ENCODE measurements around the gene MUCL3.
"Not testable (repeated sequence)": the region's sequence is repeated elsewhere in the genome, so short reads cannot be mapped to it uniquely, and the experiment has no call there.

MUCL3 gene

DNA sequence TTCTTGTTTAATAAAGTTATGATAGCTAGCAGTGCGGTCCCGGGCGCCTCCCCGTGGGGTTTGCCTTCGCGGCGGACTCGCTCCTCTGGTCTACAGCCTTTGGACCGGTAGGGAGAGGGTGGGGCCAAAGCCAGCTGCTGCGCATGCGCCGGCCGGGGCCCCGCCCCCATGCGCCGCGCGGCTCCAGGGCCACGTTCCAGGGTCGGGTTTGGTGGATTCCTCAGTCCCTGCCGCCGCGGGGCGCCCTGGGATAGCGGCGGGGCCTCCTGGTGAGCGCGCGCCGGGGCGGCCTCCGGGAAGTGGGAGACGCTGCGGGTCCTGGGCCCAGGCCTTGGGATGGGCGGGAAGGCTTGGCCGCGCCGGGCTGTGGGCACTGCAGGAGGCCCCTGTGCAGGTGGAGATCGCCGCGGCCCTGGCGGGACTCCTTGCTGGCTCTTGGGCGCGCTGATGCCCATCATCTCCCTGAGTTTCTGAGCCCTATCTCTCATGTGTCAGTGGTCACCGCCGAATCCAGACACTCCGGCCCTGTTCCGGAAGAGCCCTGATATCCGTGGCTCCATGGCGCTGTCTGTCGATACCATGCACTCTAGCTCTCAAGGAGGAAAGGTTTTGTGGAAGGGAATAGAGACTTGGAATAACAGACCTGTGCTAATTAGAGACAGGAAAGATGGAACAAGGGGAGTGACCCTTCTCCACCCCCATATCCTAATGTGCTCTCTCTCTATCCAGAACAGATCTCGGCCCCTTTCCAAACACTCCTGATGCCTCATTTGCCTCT is 26.5 kb upstream of the MUCL3 start, which contains the start of gene VARS2:
Gene VARS2 (plus strand): TSS at position 163 of the 778 bp plus-strand sequence. CDS start 599 bp downstream, at position 762.
- H3K9me3 ChIP-seq (ENCODE audit: control insufficient read depth, low read length), result no peaks in the 10 kb centered on the region
- H3K4me1 ChIP-seq (ENCODE audit: control insufficient read depth, insufficient read depth, low read length), result peaks cover 24% of the 10 kb centered on the region
- peak within 1 kb of the TSS; percentile 92 for H3K9ac ChIP-seq (ENCODE audit: low read length)
- peak within 1 kb of the TSS; percentile 82 for H3K4me3 ChIP-seq (ENCODE audit: low read length)
- H3K27me3 ChIP-seq (replicated peaks; ENCODE audit: control insufficient read depth, insufficient read depth, low read length), result no peaks in the 10 kb centered on the region
- peaks cover 43% of the 10 kb centered on the region for H3K36me3 ChIP-seq (ENCODE audit: control insufficient read depth, insufficient read depth, low read length, severe bottlenecking)
- DNase-seq (ENCODE audit: low read depth), result peak; percentile 97

DNA sequence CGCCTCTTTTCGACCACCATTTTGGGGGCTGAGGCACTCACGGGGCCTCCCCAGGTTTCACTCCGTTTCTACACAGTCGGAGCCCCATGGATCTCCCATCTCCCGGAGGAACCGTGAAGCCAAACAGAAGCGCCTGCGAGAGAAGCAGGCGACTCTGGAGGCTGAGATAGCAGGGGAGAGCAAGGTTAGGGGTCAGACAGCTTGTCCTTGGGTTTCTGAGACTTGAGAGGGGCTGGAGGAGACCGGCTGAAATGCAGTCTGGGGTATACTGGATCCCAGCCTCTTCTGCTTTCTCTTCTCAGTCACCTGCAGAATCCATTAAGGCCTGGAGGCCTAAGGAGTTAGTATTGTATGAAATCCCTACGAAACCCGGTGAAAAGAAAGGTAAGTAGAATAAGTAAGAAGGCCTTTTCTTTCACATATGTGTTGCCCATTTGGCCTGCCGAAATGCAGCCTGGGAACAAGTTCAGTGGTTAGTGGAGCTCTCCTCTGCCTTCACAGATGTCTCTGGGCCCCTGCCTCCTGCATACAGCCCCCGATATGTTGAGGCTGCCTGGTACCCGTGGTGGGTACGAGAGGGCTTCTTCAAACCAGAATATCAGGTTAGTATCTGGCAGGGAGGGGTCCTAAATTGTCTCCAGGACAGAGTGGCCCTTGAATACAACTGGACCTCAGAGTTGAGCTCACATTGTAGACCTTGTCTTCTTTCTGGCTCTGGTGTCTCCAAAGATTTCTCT is 25.8 kb upstream of the MUCL3 start:
- no peak for DNase-seq (ENCODE audit: low read depth)
- Histone ChIP-seq H3K4me3 (ENCODE audit: low read length) (peak overlapping the region; percentile 82), H3K9me3 (ENCODE audit: control insufficient read depth, low read length) (no peaks in the 10 kb centered on the region), H3K9ac (ENCODE audit: low read length) (peak overlapping the region; percentile 92), H3K4me1 (ENCODE audit: control insufficient read depth, insufficient read depth, low read length) (peaks cover 17% of the 10 kb centered on the region), H3K36me3 (ENCODE audit: control insufficient read depth, insufficient read depth, low read length, severe bottlenecking) (peaks cover 46% of the 10 kb centered on the region), H3K27me3 (replicated peaks; ENCODE audit: control insufficient read depth, insufficient read depth, low read length) (no peaks in the 10 kb centered on the region)

- H3K9ac ChIP-seq (ENCODE audit: low read length), result peak overlapping the region; percentile 92
- peaks cover 46% of the 10 kb centered on the region for H3K36me3 ChIP-seq (ENCODE audit: control insufficient read depth, insufficient read depth, low read length, severe bottlenecking)
- no peak overlapping the region for H3K4me3 ChIP-seq (ENCODE audit: low read length)
- peak; percentile 86 for DNase-seq (ENCODE audit: low read depth)
- no peaks in the 10 kb centered on the region for H3K27me3 ChIP-seq (replicated peaks; ENCODE audit: control insufficient read depth, insufficient read depth, low read length)
- peaks cover 15% of the 10 kb centered on the region for H3K4me1 ChIP-seq (ENCODE audit: control insufficient read depth, insufficient read depth, low read length)
- no peaks in the 10 kb centered on the region for H3K9me3 ChIP-seq (ENCODE audit: control insufficient read depth, low read length)
Measured at GRCh38 chr6:30915591-30915946, 25.2 kb upstream of the MUCL3 start.

DNA sequence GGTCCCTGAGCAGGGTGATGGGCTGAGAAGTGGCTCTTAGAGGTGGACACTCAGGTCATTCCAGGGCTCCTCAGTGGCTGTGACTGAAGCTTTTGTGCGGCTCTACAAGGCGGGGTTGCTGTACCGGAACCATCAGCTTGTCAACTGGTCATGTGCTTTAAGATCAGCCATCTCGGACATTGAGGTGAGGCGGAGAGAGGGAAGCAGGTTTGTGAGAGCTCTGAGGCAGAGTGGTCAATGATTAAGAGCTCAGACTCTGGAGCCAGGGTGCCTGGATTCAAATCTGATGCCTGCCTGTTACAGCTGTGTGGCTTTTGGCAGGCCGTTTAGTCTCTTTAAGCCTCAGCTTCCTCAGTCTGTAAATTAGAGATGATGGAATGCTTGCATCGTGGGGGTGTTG is 23.7 kb upstream of the MUCL3 start:
- Histone ChIP-seq H3K36me3 (ENCODE audit: control insufficient read depth, insufficient read depth, low read length, severe bottlenecking) (peaks cover 46% of the 10 kb centered on the region), H3K9me3 (ENCODE audit: control insufficient read depth, low read length) (no peaks in the 10 kb centered on the region), H3K27me3 (replicated peaks; ENCODE audit: control insufficient read depth, insufficient read depth, low read length) (no peaks in the 10 kb centered on the region), H3K9ac (ENCODE audit: low read length) (peak overlapping the region; percentile 8), H3K4me1 (ENCODE audit: control insufficient read depth, insufficient read depth, low read length) (peaks cover 15% of the 10 kb centered on the region), H3K4me3 (ENCODE audit: low read length) (no peak overlapping the region)
- DNase-seq (ENCODE audit: low read depth), result no peak

DNA sequence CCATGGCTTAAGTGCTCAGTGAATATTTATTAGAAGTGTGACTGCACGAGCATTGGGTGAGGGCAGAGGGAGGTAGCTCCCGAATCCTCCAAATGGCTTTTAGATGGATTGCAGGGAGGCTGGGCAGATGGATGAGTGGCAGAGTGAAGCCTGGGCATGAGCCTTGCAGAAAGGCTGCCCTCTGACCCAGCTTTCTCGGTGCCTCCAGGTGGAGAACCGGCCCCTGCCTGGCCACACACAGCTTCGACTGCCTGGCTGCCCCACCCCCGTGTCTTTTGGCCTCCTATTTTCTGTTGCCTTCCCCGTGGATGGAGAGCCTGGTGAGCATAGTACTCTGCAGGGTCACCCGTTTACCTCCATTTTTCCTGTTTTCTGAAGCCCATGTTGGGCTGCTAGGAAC is 23.3 kb upstream of the MUCL3 start:
- no peak for DNase-seq (ENCODE audit: low read depth)
- Histone ChIP-seq H3K4me1 (ENCODE audit: control insufficient read depth, insufficient read depth, low read length) (peaks cover 15% of the 10 kb centered on the region), H3K9ac (ENCODE audit: low read length) (no peak overlapping the region), H3K4me3 (ENCODE audit: low read length) (no peak overlapping the region), H3K36me3 (ENCODE audit: control insufficient read depth, insufficient read depth, low read length, severe bottlenecking) (peaks cover 46% of the 10 kb centered on the region), H3K9me3 (ENCODE audit: control insufficient read depth, low read length) (no peaks in the 10 kb centered on the region), H3K27me3 (replicated peaks; ENCODE audit: control insufficient read depth, insufficient read depth, low read length) (no peaks in the 10 kb centered on the region)

GRCh38 chr6:30918670-30919069 is 22.1 kb upstream of the MUCL3 start:
- peaks cover 49% of the 10 kb centered on the region for H3K36me3 ChIP-seq (ENCODE audit: control insufficient read depth, insufficient read depth, low read length, severe bottlenecking)
- no peak for DNase-seq (ENCODE audit: low read depth)
- no peak overlapping the region for H3K9ac ChIP-seq (ENCODE audit: low read length)
- no peaks in the 10 kb centered on the region for H3K9me3 ChIP-seq (ENCODE audit: control insufficient read depth, low read length)
- H3K4me1 ChIP-seq (ENCODE audit: control insufficient read depth, insufficient read depth, low read length), result peaks cover 12% of the 10 kb centered on the region
- H3K4me3 ChIP-seq (ENCODE audit: low read length), result no peak overlapping the region
- H3K27me3 ChIP-seq (replicated peaks; ENCODE audit: control insufficient read depth, insufficient read depth, low read length), result no peaks in the 10 kb centered on the region

- H3K27me3 ChIP-seq (replicated peaks; ENCODE audit: control insufficient read depth, insufficient read depth, low read length), result no peaks in the 10 kb centered on the region
- no peak for DNase-seq (ENCODE audit: low read depth)
- H3K36me3 ChIP-seq (ENCODE audit: control insufficient read depth, insufficient read depth, low read length, severe bottlenecking), result peaks cover 56% of the 10 kb centered on the region
- no peak overlapping the region for H3K9ac ChIP-seq (ENCODE audit: low read length)
- peaks cover 11% of the 10 kb centered on the region for H3K4me1 ChIP-seq (ENCODE audit: control insufficient read depth, insufficient read depth, low read length)
- H3K9me3 ChIP-seq (ENCODE audit: control insufficient read depth, low read length), result no peaks in the 10 kb centered on the region
- H3K4me3 ChIP-seq (ENCODE audit: low read length), result no peak overlapping the region
Measured at GRCh38 chr6:30922447-30922852, 18.3 kb upstream of the MUCL3 start.

DNA sequence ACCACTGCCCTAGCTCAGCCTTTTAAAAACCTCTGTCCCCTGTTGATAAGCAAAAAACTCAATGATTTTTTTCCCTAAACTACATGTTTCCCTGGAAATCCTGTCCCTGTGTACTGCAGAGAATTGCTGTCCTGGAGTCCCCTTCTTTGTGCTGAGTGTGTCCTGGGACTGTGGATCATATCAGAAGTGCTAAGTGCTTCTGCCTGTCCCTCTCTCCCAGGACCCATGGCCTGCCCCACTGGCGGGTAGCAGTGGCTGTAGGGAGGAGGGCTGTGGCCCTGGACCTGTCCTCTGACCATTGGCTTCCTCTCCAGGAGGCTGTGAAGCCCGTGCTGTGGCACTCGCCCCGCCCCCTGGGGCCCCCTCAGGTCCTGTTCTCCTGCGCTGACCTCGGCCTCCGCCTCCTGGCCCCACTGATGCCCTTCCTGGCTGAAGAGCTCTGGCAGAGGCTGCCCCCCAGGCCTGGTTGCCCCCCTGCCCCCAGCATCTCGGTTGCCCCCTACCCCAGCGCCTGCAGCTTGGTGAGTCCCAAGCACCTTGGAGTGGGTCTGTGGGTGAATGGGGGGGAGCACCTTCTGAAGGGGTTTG is 16.6 kb upstream of the MUCL3 start:
- H3K4me1 ChIP-seq (ENCODE audit: control insufficient read depth, insufficient read depth, low read length), result peaks cover 11% of the 10 kb centered on the region
- H3K27me3 ChIP-seq (replicated peaks; ENCODE audit: control insufficient read depth, insufficient read depth, low read length); DNase-seq (ENCODE audit: low read depth); H3K9me3 ChIP-seq (ENCODE audit: control insufficient read depth, low read length); H3K9ac ChIP-seq (ENCODE audit: low read length); H3K4me3 ChIP-seq (ENCODE audit: low read length): not testable (repeated sequence)
- H3K36me3 ChIP-seq (ENCODE audit: control insufficient read depth, insufficient read depth, low read length, severe bottlenecking), result peaks cover 56% of the 10 kb centered on the region

DNA sequence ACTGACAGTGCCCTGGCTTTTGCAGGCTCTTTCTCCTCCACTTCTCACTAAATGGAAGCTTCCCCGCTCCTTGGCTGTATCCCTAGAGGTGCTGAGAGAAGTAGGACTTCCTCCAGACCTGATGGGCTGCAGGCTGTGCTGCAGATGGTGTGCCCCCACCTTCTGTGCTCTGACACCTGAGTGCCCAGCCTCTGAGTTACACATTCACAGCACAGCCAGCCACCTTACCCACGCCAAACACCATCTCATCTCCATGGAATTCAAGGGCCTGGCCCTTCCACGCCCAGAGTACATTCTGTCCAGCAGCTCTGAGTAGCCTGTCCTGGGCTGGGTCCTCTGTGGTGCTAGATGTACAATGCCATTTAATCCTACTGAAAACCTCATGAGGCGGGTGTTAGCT is 14.1 kb upstream of the MUCL3 start:
- H3K4me3 ChIP-seq (ENCODE audit: low read length), result no peak overlapping the region
- peaks cover 11% of the 10 kb centered on the region for H3K4me1 ChIP-seq (ENCODE audit: control insufficient read depth, insufficient read depth, low read length)
- H3K27me3 ChIP-seq (replicated peaks; ENCODE audit: control insufficient read depth, insufficient read depth, low read length), result no peaks in the 10 kb centered on the region
- DNase-seq (ENCODE audit: low read depth), result peak; percentile 56
- peaks cover 10% of the 10 kb centered on the region for H3K9me3 ChIP-seq (ENCODE audit: control insufficient read depth, low read length)
- H3K36me3 ChIP-seq (ENCODE audit: control insufficient read depth, insufficient read depth, low read length, severe bottlenecking), result peaks cover 33% of the 10 kb centered on the region
- H3K9ac ChIP-seq (ENCODE audit: low read length), result no peak overlapping the region

DNA sequence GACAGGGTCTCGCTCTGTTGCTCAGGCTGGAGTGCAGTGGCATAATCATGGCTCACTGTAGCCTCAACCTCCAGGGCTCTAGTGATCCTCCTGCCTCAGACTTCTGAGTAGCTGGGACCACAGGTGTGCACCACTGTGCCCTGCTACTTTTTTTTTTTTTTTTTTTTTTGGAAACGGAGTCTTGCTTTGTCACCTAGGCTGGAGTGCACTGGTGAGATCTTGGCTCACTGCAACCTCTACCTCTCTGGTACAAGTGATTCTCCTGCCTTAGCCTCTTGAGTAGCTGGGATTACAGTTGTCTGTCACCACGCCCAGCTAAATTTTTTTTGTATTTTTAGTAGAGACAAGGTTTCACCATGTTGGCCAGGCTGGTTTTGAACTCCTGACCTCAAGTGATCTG is 13.7 kb upstream of the MUCL3 start:
- H3K9ac ChIP-seq (ENCODE audit: low read length); H3K27me3 ChIP-seq (replicated peaks; ENCODE audit: control insufficient read depth, insufficient read depth, low read length); H3K4me3 ChIP-seq (ENCODE audit: low read length); H3K9me3 ChIP-seq (ENCODE audit: control insufficient read depth, low read length); DNase-seq (ENCODE audit: low read depth): not testable (repeated sequence)
- peaks cover 29% of the 10 kb centered on the region for H3K36me3 ChIP-seq (ENCODE audit: control insufficient read depth, insufficient read depth, low read length, severe bottlenecking)
- peaks cover 11% of the 10 kb centered on the region for H3K4me1 ChIP-seq (ENCODE audit: control insufficient read depth, insufficient read depth, low read length)

DNA sequence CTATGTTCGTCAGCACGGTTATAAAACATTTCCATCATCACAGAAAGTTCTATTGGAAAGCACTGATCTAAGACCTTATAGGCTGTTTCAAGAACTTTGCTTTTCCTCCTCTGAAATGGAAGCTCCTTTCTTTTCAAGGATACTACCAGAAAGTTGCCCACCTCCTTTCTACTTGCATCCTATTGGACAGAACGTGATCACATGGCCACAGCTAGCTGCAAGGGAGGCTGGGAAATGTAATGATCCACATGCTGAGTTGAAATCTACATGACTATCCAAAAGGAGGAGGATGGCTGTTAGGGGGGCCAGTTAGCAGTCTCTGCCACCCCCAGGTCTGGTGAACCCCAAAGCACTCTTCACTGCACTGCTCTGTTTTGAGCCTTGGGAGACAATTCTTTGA is 12.1 kb upstream of the MUCL3 start:
- peaks cover 11% of the 10 kb centered on the region for H3K4me1 ChIP-seq (ENCODE audit: control insufficient read depth, insufficient read depth, low read length)
- peaks cover 10% of the 10 kb centered on the region for H3K9me3 ChIP-seq (ENCODE audit: control insufficient read depth, low read length)
- H3K36me3 ChIP-seq (ENCODE audit: control insufficient read depth, insufficient read depth, low read length, severe bottlenecking), result peaks cover 13% of the 10 kb centered on the region
- no peak overlapping the region for H3K4me3 ChIP-seq (ENCODE audit: low read length)
- peaks cover 8% of the 10 kb centered on the region for H3K27me3 ChIP-seq (replicated peaks; ENCODE audit: control insufficient read depth, insufficient read depth, low read length)
- H3K9ac ChIP-seq (ENCODE audit: low read length), result no peak overlapping the region
- no peak for DNase-seq (ENCODE audit: low read depth)

All from adipocyte (in vitro differentiated cells).